Endothelial cell of umbilical vein (primary cell): ENCODE measurements around the gene GATA2. TPM values are rescaled to one million over a fixed set of nuclear protein-coding genes. Genes with fewer than 3 reads are reported as not detected.

Experiments
- BruUV-seq: library from RNA; stranded (reverse); fragments of 400-500 nt; replicated peaks from 2 replicates; lab custom pipeline; 2021; lab: Mats Ljungman, UMichigan
- CTCF ChIA-PET: fragments of 300-600, 350-600 bp; sonication (Branson Sonifier 250); formaldehyde crosslinking; loops from one replicate; lab custom pipeline; 2021; ENCODE audit warnings: antibody characterized with exemption, inconsistent platforms; lab: Charles Lee
- POLR2A ChIA-PET: fragments of 300-600, 350-600 bp; sonication (Branson Sonifier 250); formaldehyde crosslinking; loops from one replicate; lab custom pipeline; 2021; ENCODE audit warnings: antibody characterized with exemption, inconsistent platforms; lab: Charles Lee
- DNase-seq: peaks from one replicate; pipeline ENCODE4 v3.0.0-alpha.2; 2011; ENCODE audit warnings: low read depth, low spot score
- FAIRE-seq: peaks from 2 replicates; lab custom pipeline; 2011; peaks lifted over from hg19 to GRCh38; lab: Jason Lieb, UNC
- H2AFZ ChIP-seq: 2 replicates; pipeline ENCODE4 v1.6.0; 2012; ENCODE audit warnings: low read depth, low read length, control low read depth, inconsistent platforms
- H3K27ac ChIP-seq: 2 replicates; pipeline ENCODE4 v1.5.1; 2011; ENCODE audit warnings: low read depth, mild to moderate bottlenecking, control low read depth, low read length, moderate library complexity; ENCODE audit not compliant: insufficient read depth
- H3K27me3 ChIP-seq, 2 experiments: 2 replicates each; pipeline versions ENCODE4 v1.6.0 to v1.6.1; 2011; ENCODE audit warnings: low read length in 2 of 2, mixed read lengths in 1 of 2; ENCODE audit not compliant: control insufficient read depth in 2 of 2, insufficient read depth in 2 of 2
- H3K36me3 ChIP-seq, 2 experiments: 2 replicates in 1 of 2; 3 replicates in 1 of 2; pipeline ENCODE4 v1.5.1; 2011; ENCODE audit warnings: low read length in 2 of 2, mild to moderate bottlenecking in 1 of 2, moderate library complexity in 1 of 2; ENCODE audit not compliant: control insufficient read depth in 2 of 2, insufficient read depth in 2 of 2; ENCODE audit errors: extremely low read depth in 1 of 2
- H3K4me1 ChIP-seq: 3 replicates; pipeline ENCODE4 v1.5.1; 2011; ENCODE audit warnings: mild to moderate bottlenecking, low read length; ENCODE audit not compliant: control insufficient read depth, insufficient read depth; ENCODE audit errors: extremely low read depth
- H3K4me2 ChIP-seq: 2 replicates; pipeline ENCODE4 v1.6.1; 2011; ENCODE audit warnings: low read length, control low read depth, mixed read lengths; ENCODE audit not compliant: insufficient read depth
- H3K4me3 ChIP-seq, 3 experiments: fragments of 200-600 bp in 1 of 3; sonication (generic), shearing (Covaris generic) in 1 of 3; replicated peaks in 1 of 3; 2 replicates each; pipeline ENCODE4 v1.5.1; 2011 to 2016; ENCODE audit warnings: control low read depth in 3 of 3, low read length in 3 of 3, mild to moderate bottlenecking in 2 of 3, inconsistent platforms in 1 of 3, low read depth in 1 of 3, moderate library complexity in 1 of 3; ENCODE audit not compliant: insufficient read depth in 1 of 3
- H3K79me2 ChIP-seq: 2 replicates; pipeline ENCODE4 v1.6.0; 2012; ENCODE audit warnings: low read length, inconsistent platforms; ENCODE audit not compliant: control insufficient read depth, insufficient read depth
- H3K9ac ChIP-seq: replicated peaks from 2 replicates; pipeline ENCODE3; 2011; ENCODE audit warnings: low read length, control low read depth; ENCODE audit not compliant: insufficient read depth; ENCODE audit errors: extremely low read depth
- H3K9me1 ChIP-seq: replicated peaks from 3 replicates; pipeline ENCODE4 v1.6.0; 2011; ENCODE audit warnings: mild to moderate bottlenecking, low read length; ENCODE audit not compliant: control insufficient read depth, insufficient read depth; ENCODE audit errors: extremely low read depth
- H3K9me3 ChIP-seq: replicated peaks from 2 replicates; pipeline ENCODE4 v1.5.1; 2012; ENCODE audit warnings: low read length, inconsistent platforms; ENCODE audit not compliant: control insufficient read depth, insufficient read depth
- H4K20me1 ChIP-seq: replicated peaks from 2 replicates; pipeline ENCODE3; 2011; ENCODE audit warnings: mild to moderate bottlenecking, low read length; ENCODE audit not compliant: control insufficient read depth, insufficient read depth; ENCODE audit errors: extremely low read depth
- CTCF ChIP-seq, 2 donors: IDR thresholded peaks; 1 replicate in 1 of 2; 2 replicates in 1 of 2; pipeline ENCODE4 v1.5.1; 2011; ENCODE audit warnings: low read length in 2 of 2, mild to moderate bottlenecking in 2 of 2, moderate library complexity in 2 of 2, control low read depth in 1 of 2, inconsistent platforms in 1 of 2, low read depth in 1 of 2; ENCODE audit not compliant: insufficient read depth in 1 of 2; ENCODE audit errors: extremely low read depth in 1 of 2
- FOS ChIP-seq: IDR thresholded peaks from 2 replicates; pipeline ENCODE4 v1.6.1; 2011; ENCODE audit warnings: mild to moderate bottlenecking, low read length, moderate library complexity, borderline replicate concordance; ENCODE audit not compliant: insufficient read depth
- GATA2 ChIP-seq: IDR thresholded peaks from 2 replicates; pipeline ENCODE4 v1.7.0; 2011; ENCODE audit warnings: low read depth, mild to moderate bottlenecking, moderate library complexity, mixed read lengths, low read length; ENCODE audit not compliant: insufficient read length, insufficient read depth
- MAX ChIP-seq: IDR thresholded peaks from 2 replicates; pipeline ENCODE4 v1.6.1; 2011; ENCODE audit not compliant: insufficient read depth, insufficient read length
- MYC ChIP-seq: IDR thresholded peaks from one replicate; pipeline ENCODE4 v1.6.1; 2011; ENCODE audit warnings: mild to moderate bottlenecking, low read depth, low read length
- POLR2A ChIP-seq: IDR thresholded peaks from 2 replicates; pipeline ENCODE4 v1.6.1; 2012; ENCODE audit warnings: low read depth, mild to moderate bottlenecking, control low read depth, low read length
- dilution Hi-C: fragments of 300-500 bp; cut with MboI; formaldehyde crosslinking; loops from one replicate; pipeline ENCODE4 v1.15.0; 2019; ENCODE audit warnings: low sequenced_read_pairs; ENCODE audit not compliant: extremely low pct_ligation_motif_present
- intact Hi-C: fragments of 100-400 bp; cut with micrococcal nuclease; formaldehyde crosslinking; loops from one replicate; pipeline ENCODE4 v1.10.0; 2022
- polyA plus RNA-seq, 4 experiments: library from polyadenylated mRNA; depleted of rRNA in 3 of 4; stranded (reverse) in 3 of 4; unstranded in 1 of 4; fragments of >200 nt; gene quantifications; 2 replicates each; pipeline versions ENCODE4 v1.2.1 to v1.2.3, GENCODE V29; 2011 to 2012; ENCODE audit warnings: missing spikeins in 1 of 4
- total RNA-seq: library from RNA; stranded (reverse); gene quantifications from 2 replicates; pipeline ENCODE4 v1.2.3, GENCODE V29; 2021

Gene GATA2
- total and polyA plus RNA-seq, 2 donors (not counting 3 experiments of a cell fraction or from before 2014, with no cell fraction given) = 28.8 to 62.2 TPM

DNA sequence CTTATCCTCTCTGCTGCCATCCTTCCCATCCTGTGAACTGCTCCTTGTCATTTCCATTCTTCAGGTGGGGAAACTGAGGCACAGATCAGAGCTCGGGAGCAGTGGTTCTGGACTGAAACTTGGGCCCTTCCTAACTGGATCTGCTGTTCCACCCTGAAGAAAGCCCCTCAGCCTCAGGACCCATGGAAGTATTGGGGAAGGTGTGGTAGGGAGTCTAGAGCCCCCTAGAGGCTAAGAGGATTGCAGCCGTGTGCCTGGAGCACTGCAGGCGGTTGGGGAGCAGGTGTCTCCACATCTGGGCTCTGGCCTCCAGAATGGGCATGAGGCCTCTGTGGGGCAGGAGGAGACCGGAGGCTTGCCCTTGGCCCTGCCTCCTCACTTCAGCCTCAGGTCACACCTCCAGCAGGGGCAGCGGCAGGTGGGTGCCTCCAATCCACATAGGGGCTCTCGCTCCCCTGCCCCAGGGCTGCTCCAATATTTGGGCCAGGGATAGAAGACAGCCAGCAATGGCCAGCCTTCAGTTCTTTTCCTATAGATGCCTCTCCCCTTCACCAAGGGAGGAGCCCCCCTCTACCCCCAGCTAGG, 54.4 kb downstream of the GATA2 start:
- peaks cover 10 to 21% of the 10 kb centered on the region in 2 experiments for H3K27me3 ChIP-seq
- H3K9me3 ChIP-seq = no peaks in the 10 kb centered on the region
- TF ChIP-seq CTCF (IDR thresholded peaks at IDR 0.05; ENCODE audit: extremely low read depth in 1 of 2, insufficient read depth in 1 of 2, low read depth in 1 of 2, low read length in 2 of 2) (peak; percentile 42 to 62), GATA2 (no peak)
- no peak overlapping the region for H2AFZ ChIP-seq
- H3K9ac ChIP-seq = no peak overlapping the region
- peak; percentile 63 for FAIRE-seq
- POLR2A ChIA-PET = no interaction called here
- H3K9me1 ChIP-seq = no peaks in the 10 kb centered on the region
- H3K4me1 ChIP-seq = no peaks in the 10 kb centered on the region
- no peaks in the 10 kb centered on the region for H3K79me2 ChIP-seq
- no peak overlapping the region for H3K4me3 ChIP-seq
- H3K4me2 ChIP-seq = no peak overlapping the region
- dilution Hi-C loops = loop anchor here (25.0 kb wide), 1 partner anchor 149 kb away; no protein-coding TSS in a partner anchor
- H4K20me1 ChIP-seq = no peaks in the 10 kb centered on the region
- H3K27ac ChIP-seq = no peak overlapping the region
- no TSS peak for BruUV-seq
- DNase-seq = no peak
- CTCF ChIA-PET = interaction anchor here (0.7 to 2.6 kb wide), 6 partner anchors 11 to 268 kb away, joined by 3 to 8 read pairs (median 4); no protein-coding TSS in a partner anchor
- intact Hi-C loops = no loop called here
- H3K36me3 ChIP-seq = no peaks in the 10 kb centered on the region

DNA sequence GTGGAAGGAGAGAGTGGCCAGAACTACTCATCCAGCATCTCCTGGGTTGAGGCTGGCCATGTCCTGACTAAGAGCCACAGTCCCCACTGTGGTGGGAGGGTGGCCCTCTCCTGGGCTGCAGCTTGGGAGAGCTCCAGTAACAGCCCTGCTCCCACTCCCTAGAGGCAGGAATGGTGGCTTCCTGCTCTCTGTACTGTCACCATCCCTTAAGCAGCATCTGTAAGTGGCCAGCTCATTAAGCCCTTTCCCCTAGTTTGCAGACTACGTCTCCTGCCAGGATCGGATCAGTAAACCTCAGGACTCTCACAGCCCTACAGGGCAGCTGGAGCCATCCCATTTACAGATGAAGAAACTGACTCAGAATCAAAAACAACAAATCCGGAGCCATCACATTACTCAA, 56.8 kb downstream of the GATA2 start:
- Histone ChIP-seq H3K27me3 (peaks cover 29 to 36% of the 10 kb centered on the region in 2 experiments), H3K4me2 (no peak overlapping the region), H4K20me1 (no peaks in the 10 kb centered on the region), H3K9ac (no peak overlapping the region), H3K36me3 (no peaks in the 10 kb centered on the region), H3K9me1 (no peaks in the 10 kb centered on the region), H3K79me2 (no peaks in the 10 kb centered on the region), H3K4me1 (no peaks in the 10 kb centered on the region), H2AFZ (no peak overlapping the region), H3K27ac (no peak overlapping the region), H3K9me3 (no peaks in the 10 kb centered on the region), H3K4me3 (no peak overlapping the region)
- DNase-seq = no peak
- ChIA-PET CTCF (interaction anchor here (1.2 to 1.7 kb wide), 2 partner anchors 47 to 61 kb away, joined by 3 to 5 read pairs; no protein-coding TSS in a partner anchor), POLR2A (no interaction called here)
- BruUV-seq = no TSS peak
- no peak for FAIRE-seq
- intact Hi-C loops = no loop called here
- dilution Hi-C loops = loop anchor here (25.0 kb wide), 1 partner anchor 151 kb away; no protein-coding TSS in a partner anchor
- no peak for TF ChIP-seq MAX
- TF ChIP-seq POLR2A = no peak
- no peak for TF ChIP-seq FOS
- no peak for TF ChIP-seq MYC
